Fibroblast of villous mesenchyme (primary cell): ENCODE data around the gene P2RY11. TPM values are rescaled to one million over a fixed set of nuclear protein-coding genes. Genes with fewer than 3 reads are reported as not detected.

Experiments
- DNase-seq: peaks from one replicate; pipeline ENCODE4 v3.0.0-alpha.2; 2010; ENCODE audit warnings: low read depth
- H3K4me3 ChIP-seq: 2 replicates; pipeline ENCODE4 v1.5.1; 2011; ENCODE audit warnings: low read depth, mild to moderate bottlenecking, low read length
- total RNA-seq: library from RNA; depleted of rRNA; stranded (reverse); fragments of >200 nt; gene quantifications from 2 replicates; pipeline ENCODE4 v1.2.3, GENCODE V29; 2012
- TF ChIP-seq, protein P1 (sequence below): IDR thresholded peaks from 2 replicates; pipeline ENCODE4 v1.5.1; 2012; ENCODE audit warnings: low read depth, mild to moderate bottlenecking, low read length; ENCODE audit not compliant: insufficient read depth

P2RY11 gene
- total RNA-seq, 1 donor: 0.43 TPM

DNA sequence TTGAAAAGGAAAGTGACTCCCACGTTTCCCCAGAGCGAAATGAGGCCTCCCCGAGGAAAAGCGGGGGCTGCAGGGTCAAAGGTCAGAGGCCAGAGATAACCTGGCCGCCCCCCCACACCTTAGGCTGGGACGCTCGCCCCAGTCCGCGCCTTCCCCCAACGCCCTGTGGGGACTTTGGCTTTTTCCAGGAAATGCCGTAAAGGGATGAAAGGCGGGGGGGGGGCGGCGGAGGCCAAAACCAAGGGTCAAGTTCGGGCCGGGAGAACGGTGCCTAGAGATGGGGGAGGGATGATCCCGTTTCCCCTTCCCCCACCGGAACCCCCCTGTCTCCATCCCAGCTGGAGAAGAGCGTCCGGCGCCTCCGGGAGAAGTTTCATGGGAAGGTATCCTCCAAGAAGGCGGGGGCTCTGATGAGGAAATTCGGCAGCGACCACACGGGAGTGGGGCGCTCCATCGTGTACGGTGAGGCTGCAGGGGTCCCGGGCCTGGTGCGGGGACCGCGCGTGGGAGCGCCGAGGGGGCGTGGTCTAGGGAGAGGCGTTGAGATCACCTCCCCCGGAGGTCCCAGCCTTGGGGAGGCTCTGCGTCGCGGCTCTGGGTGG is 24.8 kb upstream of the P2RY11 start:
- peak; percentile 7 for DNase-seq
- TF ChIP-seq, protein P1, sequence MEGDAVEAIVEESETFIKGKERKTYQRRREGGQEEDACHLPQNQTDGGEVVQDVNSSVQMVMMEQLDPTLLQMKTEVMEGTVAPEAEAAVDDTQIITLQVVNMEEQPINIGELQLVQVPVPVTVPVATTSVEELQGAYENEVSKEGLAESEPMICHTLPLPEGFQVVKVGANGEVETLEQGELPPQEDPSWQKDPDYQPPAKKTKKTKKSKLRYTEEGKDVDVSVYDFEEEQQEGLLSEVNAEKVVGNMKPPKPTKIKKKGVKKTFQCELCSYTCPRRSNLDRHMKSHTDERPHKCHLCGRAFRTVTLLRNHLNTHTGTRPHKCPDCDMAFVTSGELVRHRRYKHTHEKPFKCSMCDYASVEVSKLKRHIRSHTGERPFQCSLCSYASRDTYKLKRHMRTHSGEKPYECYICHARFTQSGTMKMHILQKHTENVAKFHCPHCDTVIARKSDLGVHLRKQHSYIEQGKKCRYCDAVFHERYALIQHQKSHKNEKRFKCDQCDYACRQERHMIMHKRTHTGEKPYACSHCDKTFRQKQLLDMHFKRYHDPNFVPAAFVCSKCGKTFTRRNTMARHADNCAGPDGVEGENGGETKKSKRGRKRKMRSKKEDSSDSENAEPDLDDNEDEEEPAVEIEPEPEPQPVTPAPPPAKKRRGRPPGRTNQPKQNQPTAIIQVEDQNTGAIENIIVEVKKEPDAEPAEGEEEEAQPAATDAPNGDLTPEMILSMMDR: no peak
- peak overlapping the region; percentile 97 for H3K4me3 ChIP-seq

DNA sequence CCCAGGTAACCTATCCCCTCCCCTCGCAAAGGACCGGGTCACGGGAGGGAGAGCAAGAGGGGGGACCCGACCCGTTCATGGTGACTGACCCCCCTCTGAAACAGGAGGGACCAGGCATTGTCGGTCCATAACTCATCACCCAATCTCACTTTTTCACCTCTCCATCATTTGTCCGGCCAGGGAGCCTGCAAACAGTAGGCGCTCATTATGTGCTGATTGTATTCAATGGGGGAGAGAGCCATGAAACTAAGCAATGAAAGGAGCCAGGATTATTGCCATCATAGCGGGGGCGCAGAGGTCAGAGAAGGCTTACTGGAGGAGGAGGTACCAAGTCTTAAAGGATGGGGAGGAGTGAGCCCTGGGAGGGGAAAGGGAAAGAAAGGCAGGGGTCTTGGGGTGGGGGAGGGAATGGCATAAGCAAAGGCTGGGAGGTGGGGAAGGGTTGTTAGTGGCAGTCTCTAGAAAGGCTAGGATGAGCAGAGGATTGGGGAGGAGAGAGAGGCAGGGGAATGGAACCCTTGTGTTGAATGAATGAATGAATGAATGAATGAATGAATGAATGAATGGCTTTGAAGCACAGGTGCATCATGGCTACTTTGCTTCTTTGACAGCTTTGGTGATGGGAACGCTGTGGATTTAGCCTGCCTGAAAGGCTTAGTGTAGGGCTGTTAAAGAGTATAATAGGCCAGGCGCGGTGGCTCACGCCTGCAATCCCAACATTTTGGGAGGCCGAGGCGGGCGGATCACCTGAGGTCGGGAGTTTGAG is 24.0 kb upstream of the P2RY11 start:
- TF ChIP-seq, protein P1: no peak
- H3K4me3 ChIP-seq: peak overlapping the region; percentile 97
- no peak for DNase-seq

DNA sequence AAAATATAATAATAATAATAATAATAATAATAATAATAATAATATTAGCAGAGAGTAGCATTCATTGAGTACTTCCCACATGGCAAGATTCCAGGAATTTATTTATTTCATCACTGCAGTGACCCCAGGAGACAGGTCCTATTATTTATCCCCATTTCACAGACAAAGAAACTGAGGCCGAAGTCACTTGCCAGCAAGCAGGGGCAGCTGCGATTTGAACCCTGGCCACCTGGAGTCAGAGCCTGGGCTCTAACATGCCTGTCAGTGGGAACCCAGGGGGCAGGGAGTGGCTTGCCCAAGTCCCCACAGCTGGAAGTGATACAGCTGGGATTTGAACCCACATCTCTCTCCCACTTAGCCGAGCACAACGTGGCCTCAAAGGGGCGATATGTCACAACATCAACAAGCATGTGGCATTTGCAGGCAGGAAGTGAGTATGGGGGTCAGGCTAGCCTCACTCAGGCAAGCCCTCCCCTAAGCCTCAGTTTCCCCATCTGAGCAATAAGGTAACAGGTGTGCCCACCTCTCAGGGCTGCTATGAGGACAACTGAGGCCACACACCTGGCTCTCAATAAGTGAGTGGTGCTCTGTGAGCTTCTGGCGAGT is 22.4 kb upstream of the P2RY11 start:
- no peak overlapping the region for H3K4me3 ChIP-seq
- TF ChIP-seq, protein P1: no peak
- no peak for DNase-seq

DNA sequence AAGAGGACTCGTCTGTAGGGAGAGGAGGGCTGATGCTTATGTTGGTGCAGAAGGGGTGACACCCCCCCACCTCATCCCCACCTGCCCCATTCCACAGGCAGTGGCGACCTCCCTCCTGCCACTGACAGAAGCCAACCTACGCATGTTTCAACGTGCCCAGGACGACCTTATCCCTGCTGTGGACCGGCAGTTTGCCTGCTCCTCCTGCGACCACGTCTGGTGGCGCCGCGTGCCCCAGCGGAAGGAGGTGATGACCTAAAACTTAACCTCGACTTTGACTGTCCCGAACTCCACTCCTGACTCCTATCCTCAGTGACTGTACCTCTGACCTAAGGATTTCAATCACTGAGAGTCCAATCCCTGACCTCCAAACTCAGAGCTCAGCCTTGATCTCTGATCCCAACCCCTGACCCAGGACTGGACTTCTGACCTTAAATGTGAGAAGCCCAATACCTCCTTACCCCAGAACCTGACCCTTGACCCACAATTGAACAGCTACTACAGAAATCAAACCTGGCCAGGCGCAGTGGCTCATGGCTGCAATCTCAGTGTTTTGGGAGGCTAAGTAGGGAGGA is 21.6 kb upstream of the P2RY11 start:
- DNase-seq: no peak
- TF ChIP-seq, protein P1: no peak

DNA sequence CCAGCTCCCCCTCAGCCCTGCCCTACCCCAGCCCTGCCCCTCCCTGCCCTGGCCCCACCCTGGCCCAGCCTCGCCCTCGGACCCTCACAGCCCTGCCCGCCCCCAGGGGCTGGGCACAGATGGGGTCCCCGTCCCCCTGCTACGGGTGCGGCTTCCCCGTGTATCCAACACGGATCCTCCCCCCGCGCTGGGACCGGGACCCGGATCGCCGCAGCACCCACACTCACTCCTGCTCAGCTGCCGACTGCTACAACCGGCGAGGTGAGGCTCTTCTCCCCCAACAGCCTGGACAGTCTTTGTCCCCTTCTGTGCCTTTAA is 20.2 kb upstream of the P2RY11 start:
- DNase-seq: no peak
- H3K4me3 ChIP-seq: no peak overlapping the region
- TF ChIP-seq, protein P1: no peak

More for the DNA sequence above, 21.6 kb upstream of the P2RY11 start:
- H3K4me3 ChIP-seq: no peak overlapping the region

DNA sequence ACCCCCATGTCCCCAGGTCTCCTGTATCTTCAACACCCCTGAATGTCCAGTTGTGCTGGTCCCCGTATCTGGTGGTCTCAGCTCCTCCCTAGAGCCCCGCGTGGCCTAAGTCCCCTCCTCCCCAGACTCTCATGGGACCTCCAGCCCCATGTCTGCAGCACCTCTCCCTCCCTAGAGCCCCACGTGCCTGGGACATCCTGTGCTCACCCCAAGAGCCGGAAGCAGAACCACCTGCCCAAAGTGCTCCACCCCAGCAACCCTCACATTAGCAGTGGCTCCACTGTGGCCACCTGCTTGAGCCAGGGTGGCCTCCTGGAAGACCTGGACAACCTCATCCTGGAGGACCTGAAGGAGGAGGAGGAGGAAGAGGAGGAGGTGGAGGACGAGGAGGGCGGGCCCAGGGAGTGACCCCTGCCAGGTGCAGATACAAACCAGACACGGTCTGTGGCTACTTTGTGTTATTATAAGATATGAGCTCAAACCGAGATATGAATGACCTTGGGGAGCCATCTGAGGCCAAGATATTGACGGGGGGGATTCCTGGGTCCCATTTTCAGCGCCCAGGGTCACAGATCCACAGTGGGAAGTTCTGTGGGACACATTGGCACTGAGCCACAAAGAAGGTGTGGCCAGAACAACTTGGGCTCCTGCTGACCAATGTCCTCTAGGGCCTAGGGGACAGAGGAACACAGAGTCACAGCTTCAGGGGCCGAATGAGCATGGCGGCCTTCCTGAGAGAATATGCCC is 19.4 kb upstream of the P2RY11 start:
- no peak for DNase-seq
- H3K4me3 ChIP-seq: no peak overlapping the region
- TF ChIP-seq, protein P1: no peak
